SK-N-MC (cell line): ENCODE data around the gene WFDC6.

Experiments
- EZH2 ChIP-seq: fragments of 200-600 bp; sonication (generic); IDR thresholded peaks from one replicate; pipeline ENCODE4 v1.6.1; 2017; ENCODE audit warnings: antibody characterized with exemption
- FOXP2 ChIP-seq: optimal IDR thresholded peaks from 2 replicates; pipeline ENCODE3; 2011; ENCODE audit warnings: mild to moderate bottlenecking, moderate library complexity; ENCODE audit not compliant: insufficient read depth; ENCODE audit errors: extremely low read length, control extremely low read depth
- POLR2AphosphoS5 ChIP-seq: IDR thresholded peaks from 2 replicates; pipeline ENCODE4 v1.6.1; 2012; ENCODE audit warnings: mild to moderate bottlenecking, low read depth, low read length, borderline replicate concordance

- TF ChIP-seq POLR2AphosphoS5 (no peak), EZH2 (no peak), FOXP2 (no peak)
Observed at GRCh38 chr20:45495501-45495941, 43.8 kb downstream of the WFDC6 start.
